GM18502 (cell line): ENCODE data around the gene ILF3.

Experiments
- ATAC-seq: cut with Tn5 transposase; IDR thresholded peaks from one replicate; pipeline ENCODE4 v1.9.1; 2021; ENCODE audit warnings: mild to moderate bottlenecking; ENCODE audit not compliant: unreplicated experiment, poor library complexity

The ILF3 gene

GRCh38 chr19:10691883-10692282, 37.7 kb downstream of the ILF3 start:
- ATAC-seq, result no peak

- ATAC-seq, result no peak
These were observed 38.6 kb downstream of the ILF3 start for GRCh38 chr19:10692673-10693264.

GRCh38 chr19:10694706-10695307, 40.7 kb downstream of the ILF3 start:
- ATAC-seq, result no peak

GRCh38 chr19:10695401-10696398, 41.6 kb downstream of the ILF3 start:
- peak; percentile 76 for ATAC-seq

- no peak for ATAC-seq
These were observed 45.6 kb downstream of the ILF3 start for GRCh38 chr19:10699650-10700335.

GRCh38 chr19:10701955-10702525, 47.9 kb downstream of the ILF3 start:
- ATAC-seq, result peak; percentile 23

- ATAC-seq, result no peak
These were observed 52.8 kb downstream of the ILF3 start for GRCh38 chr19:10706990-10707389.

GRCh38 chr19:10707440-10707839, 53.3 kb downstream of the ILF3 start:
- ATAC-seq, result no peak

GRCh38 chr19:10708291-10708690, 54.1 kb downstream of the ILF3 start:
- no peak for ATAC-seq

GRCh38 chr19:10712045-10712444, 57.9 kb downstream of the ILF3 start:
- no peak for ATAC-seq

- no peak for ATAC-seq
These were observed 58.6 kb downstream of the ILF3 start for GRCh38 chr19:10712754-10713153.

- no peak for ATAC-seq
These were observed 59.2 kb downstream of the ILF3 start for GRCh38 chr19:10713317-10713716.

- no peak for ATAC-seq
These were observed 62.9 kb downstream of the ILF3 start for GRCh38 chr19:10717054-10717355.

- peak; percentile 85 for ATAC-seq
These were observed 63.4 kb downstream of the ILF3 start, which contains the start of gene DNM2 for GRCh38 chr19:10717356-10718204. TSS of gene DNM2 (plus strand) at chr19:10718079. CDS start at chr19:10718243, 164 bp downstream.

GRCh38 chr19:10718205-10719196, 64.4 kb downstream of the ILF3 start:
- peak; percentile 28 for ATAC-seq

GRCh38 chr19:10719466-10719961, 65.4 kb downstream of the ILF3 start:
- no peak for ATAC-seq

- ATAC-seq, result no peak
These were observed 66.5 kb downstream of the ILF3 start for GRCh38 chr19:10720607-10721125.

GRCh38 chr19:10723591-10723990, 69.4 kb downstream of the ILF3 start:
- no peak for ATAC-seq
